HG03342 (cell line): ENCODE results near the gene MRPL43.

ENCODE experiments used
- ATAC-seq: cut with Tn5 transposase; IDR thresholded peaks from one replicate; pipeline ENCODE4 v1.9.1; 2021; ENCODE audit warnings: mild to moderate bottlenecking, moderate library complexity; ENCODE audit not compliant: unreplicated experiment

The MRPL43 gene

GRCh38 chr10:101005361-101005760, 18.1 kb upstream of the MRPL43 start:
- ATAC-seq, result no peak

GRCh38 chr10:101003639-101004206, 16.4 kb upstream of the MRPL43 start:
- no peak for ATAC-seq

GRCh38 chr10:101002456-101002855, 15.2 kb upstream of the MRPL43 start:
- no peak for ATAC-seq

- ATAC-seq, result no peak
Measured at GRCh38 chr10:101001659-101002035, 14.3 kb upstream of the MRPL43 start.

GRCh38 chr10:101000915-101001658, 13.8 kb upstream of the MRPL43 start:
- ATAC-seq, result no peak

- ATAC-seq, result no peak
Measured at GRCh38 chr10:101000127-101000914, 13.0 kb upstream of the MRPL43 start.

- no peak for ATAC-seq
Measured at GRCh38 chr10:100999742-101000126, 12.4 kb upstream of the MRPL43 start, which contains the start of gene LZTS2. Gene LZTS2, plus strand, starts transcription at chr10:100999808. Its CDS starts 2,731 bp downstream, at chr10:101002539.

- ATAC-seq, result peak; percentile 51
Measured at GRCh38 chr10:100998991-100999741, 11.9 kb upstream of the MRPL43 start.

- no peak for ATAC-seq
Measured at GRCh38 chr10:100998183-100998990, 11.1 kb upstream of the MRPL43 start.

GRCh38 chr10:100997360-100998182, 10.3 kb upstream of the MRPL43 start:
- ATAC-seq, result no peak

- no peak for ATAC-seq
Measured at GRCh38 chr10:100996678-100997359, 9.5 kb upstream of the MRPL43 start.

- no peak for ATAC-seq
Measured at GRCh38 chr10:100995181-100995580, 7.9 kb upstream of the MRPL43 start.

GRCh38 chr10:100993986-100994708, 6.8 kb upstream of the MRPL43 start:
- ATAC-seq, result no peak

GRCh38 chr10:100989088-100989487, 1.8 kb upstream of the MRPL43 start:
- ATAC-seq, result no peak

GRCh38 chr10:100988166-100988565, 869 bp upstream of the MRPL43 start:
- ATAC-seq, result no peak

GRCh38 chr10:100987685-100988049, 370 bp upstream of the MRPL43 start:
- ATAC-seq, result no peak

GRCh38 chr10:100986623-100986951, 710 bp downstream of the MRPL43 start:
- ATAC-seq, result no peak

- no peak for ATAC-seq
Measured at GRCh38 chr10:100985336-100985735, 2.0 kb downstream of the MRPL43 start.
